Fibroblast of skin of abdomen (primary cell): ENCODE results near the gene CR1.
"Not testable (repeated sequence)": the region's sequence is repeated elsewhere in the genome, so short reads cannot be mapped to it uniquely, and the experiment has no call there.

ENCODE experiments used
- DNase-seq: peaks from one replicate; pipeline ENCODE4 v3.0.0-alpha.2; 2013

CR1 gene

DNA sequence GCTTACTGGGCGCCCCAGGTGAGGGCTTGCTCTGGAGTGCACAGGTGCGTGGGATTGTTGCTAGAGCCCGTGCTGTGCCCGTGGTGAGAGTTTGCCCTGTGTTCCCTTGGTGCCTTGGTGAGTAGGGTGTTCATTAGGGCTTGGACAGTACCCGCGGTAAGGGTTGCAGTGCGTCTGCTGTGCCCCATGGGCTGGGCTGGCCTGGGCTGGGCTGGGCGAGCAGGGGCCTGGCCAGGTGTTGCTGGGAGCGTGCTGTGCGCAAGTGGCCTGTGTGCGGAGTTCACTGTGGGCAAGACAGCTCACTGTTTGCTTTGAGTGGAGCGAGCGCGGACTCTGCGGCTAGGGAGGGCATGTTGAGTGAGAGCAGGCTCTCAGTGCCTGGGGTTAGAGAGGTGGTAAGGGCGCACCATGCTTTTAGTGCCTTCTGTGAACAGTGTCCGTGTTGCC is 149.7 kb downstream of the CR1 start:
- no peak for DNase-seq

DNA sequence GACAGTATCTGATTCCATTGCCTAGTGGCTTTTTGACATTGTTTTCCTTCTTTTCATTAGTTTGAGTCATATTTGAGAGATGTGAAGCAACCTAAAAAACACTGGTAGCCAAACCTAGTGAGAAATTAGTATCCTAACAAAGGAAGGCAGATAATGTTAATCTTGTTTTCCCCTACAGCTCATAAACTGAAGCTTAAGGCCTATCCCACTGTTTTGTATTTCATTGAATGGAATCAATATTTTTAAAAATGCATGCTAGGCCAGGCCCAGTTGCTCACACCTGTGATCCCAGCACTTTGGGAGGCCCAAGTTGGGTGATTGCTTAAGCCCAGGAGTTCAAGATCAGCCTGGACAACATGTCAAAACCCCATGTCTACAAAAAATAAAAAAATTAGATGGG is 150.2 kb downstream of the CR1 start:
- no peak for DNase-seq

DNA sequence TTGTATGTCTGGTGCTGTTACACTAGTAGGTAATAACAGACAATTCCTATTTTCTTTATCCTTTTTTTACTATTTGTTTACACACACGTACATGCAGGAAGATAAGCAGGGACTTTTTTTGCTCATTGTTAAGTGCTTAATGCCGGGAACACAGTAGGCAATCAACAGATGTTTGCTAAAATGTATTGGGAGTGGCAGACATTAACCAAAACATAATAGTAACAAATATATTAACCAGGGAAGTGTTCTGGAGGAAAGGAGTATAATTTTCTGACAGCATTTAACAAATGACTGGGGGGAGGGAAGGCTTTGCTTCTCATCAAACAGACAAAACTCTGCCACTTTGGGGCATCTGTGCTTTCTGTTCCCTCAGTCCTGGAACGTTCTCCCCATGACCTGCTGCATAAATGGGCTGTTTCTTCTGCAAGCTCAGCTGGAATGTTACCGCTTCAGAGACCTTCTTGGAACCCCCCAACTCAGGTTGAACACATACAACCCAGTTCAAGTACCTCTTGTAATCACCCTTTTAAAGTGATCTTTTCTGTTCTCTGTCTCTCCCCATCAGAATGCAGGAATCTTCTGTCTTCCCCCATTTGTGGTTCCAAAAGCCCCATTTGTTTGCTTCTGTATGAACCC is 151.1 kb downstream of the CR1 start:
- DNase-seq, result no peak

DNA sequence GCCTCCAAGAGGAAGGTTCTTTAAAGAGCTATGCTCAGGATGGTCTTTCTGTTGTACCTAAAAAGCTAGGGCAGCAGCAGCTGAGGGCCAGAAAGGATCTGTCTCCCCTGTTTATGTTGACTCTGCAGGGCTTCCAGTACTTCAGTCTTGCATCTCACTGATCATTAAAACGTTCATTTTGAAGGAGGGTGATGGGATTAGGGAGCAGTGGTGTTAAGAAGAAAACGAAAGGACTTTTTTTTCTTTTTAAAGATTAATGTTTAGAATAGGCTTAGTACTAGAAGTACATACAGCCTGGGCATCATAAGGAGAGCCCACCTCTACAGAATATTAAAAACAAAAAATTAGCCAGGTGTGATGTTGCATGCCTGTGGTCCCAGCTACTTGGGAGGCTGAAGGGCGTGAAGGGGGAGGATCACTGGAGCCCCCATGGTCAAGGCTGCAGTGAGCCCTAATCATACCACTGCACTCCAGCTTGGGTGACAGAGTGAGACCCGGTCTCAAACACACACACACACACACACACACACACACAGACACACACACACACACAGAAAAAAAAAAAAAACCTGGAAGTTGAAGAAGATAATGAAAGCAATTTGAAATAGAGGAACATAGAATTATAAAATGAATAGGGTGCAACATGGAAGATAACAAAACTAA is 151.8 kb downstream of the CR1 start:
- DNase-seq, result no peak

DNA sequence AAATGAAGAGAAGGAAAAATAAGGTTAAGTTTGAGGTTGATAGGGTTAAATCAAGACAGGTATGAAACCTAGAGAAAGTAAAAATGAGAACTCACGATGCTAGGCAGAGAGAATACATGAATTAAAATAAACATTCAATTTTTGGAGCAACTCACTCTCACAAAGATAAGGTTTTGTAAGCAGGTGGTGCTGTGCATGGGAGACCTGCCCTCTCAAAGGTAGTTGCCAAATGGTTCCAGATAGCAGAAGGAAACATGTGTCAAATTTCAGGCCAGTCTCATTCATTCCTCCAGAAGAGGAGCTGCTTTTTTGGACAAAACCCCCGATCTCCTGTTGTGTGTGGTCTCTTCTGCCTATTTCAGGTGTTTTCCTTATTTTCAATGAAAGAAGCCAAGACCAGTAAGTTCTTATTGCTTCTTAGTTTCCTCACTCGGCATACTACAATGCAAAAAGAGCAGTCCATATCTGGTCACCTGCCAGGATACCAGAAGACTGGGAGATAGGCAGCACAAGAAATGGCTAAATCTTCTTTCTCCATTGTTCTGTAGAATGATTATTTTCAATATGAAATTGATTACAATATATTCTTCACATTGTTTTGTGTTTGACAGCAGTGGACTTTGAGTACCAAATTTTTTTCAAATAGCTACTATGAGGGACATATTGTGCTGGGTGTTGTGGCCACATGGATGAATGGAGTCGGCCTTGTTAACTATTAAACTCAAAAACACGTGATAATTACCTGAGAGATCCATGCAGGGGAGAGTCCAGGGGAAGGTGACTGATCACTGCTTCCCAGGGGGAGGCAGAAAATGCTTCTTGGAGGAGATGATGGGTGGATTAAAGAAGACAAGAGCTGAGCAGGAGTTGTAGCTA is 152.6 kb downstream of the CR1 start:
- DNase-seq, result no peak

DNA sequence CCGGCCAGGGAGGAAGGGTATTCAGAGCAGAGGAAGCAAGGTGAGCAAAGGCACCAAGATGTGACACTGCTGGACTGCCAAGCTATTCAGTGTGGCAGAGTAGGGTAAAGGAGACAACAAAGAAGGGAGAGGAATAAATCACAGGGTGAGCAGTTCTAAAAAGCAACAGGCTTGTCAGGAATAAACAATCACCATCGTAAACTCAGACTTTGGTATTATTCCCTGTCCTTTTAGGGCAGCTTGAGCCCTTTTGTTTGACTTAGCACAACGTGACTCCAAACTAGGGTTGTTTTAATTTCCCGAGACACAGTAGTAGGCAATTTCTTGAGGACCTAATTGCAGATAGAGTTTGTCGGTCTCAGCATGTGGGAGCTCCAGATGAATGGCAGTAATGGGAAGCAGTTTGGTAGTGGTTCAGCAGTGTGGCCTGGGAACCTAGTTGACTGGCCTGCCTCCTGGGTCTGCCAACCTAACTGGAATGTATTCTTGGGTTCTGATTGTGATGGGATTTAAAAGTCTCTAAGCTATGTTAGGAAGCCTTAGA is 153.3 kb downstream of the CR1 start:
- no peak for DNase-seq

DNA sequence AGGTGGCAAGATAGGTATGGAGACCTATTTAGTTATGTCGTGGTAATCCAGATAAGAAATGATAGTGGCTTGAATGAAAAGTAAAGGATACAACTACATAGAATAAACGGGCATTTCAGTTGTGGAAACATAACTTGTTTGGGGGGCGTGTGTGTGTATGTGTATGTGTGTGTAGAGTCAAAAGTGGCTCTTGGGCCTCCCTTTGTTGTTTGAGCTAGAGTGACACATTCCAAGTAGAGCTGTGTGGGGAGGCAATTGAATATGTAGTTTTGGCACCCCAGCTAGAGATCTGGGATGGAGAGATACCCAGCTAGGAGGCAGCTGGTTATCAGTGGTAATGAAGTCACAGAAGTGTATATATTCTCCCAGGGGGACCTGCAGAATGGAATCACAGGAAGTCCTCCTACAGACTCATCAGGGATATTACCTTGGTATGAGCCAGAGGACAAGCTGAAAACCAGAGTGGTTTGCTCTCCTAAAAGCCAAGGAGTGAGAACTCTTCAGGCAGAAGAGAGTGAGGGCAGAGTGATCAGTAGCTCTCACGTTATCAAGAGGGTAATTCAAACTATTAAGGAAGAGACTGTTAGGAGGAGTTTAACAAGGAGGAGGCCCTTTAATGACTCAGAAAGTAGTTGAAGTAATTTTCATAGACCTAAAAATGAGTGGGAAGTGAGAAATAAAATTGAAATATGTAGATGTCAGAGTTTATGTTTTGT is 154.1 kb downstream of the CR1 start:
- no peak for DNase-seq

DNA sequence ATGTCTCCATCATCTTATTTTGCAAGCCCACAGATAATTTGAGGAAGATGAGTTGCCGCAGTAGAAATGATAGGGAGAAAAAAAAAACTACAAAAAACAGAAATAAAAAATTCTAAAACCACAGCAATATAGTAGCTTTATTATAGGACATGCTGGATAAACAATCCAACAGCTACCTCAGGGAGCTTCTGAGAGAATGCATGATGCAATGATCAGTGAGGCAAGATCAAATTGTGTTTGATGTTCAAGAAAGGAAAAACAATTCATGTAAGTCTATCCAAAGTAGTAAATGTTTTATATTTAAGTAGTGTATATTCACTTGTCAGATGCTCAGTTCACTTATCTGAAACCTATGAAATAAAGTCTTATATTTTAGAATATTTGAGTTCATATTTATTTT is 155.6 kb downstream of the CR1 start:
- DNase-seq, result no peak

DNA sequence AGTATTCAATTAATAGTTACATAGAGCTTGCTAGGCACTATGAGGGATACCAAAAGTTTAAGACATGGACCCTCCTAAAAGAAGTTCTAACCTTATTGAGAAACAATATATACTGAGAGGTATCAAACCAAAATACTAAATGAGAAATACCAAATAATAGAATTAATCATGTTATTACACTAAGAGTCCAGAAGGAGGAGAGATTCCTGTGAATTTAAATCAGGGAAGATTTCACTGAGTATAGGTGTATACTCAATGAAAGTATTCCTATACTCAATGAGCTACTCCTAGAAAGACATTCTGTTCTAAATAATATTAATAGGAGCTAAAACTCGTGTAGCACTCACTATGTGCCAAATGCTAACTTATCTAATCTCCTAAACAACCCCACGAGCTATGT is 158.4 kb downstream of the CR1 start:
- peak; percentile 9 for DNase-seq

DNA sequence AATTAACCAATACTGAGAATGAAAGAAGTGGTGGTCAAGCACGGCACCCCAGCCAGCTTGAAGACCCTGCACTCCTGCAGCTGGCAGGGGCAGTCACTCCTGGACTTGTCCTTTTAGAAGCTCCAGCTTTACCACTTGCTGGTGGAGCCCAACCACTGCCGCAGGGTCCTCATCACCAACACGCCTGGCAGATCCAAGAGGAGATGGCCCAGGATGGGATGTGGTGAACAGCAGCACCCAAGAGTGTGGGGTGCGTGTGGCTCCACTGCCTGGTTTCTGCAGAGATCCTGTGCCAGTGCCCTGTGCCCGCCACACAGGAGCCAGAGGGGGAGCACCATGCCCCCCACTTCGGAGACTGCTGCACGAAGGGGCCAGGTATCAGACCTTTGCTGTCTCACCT is 162.5 kb downstream of the CR1 start:
- DNase-seq, result no peak

DNA sequence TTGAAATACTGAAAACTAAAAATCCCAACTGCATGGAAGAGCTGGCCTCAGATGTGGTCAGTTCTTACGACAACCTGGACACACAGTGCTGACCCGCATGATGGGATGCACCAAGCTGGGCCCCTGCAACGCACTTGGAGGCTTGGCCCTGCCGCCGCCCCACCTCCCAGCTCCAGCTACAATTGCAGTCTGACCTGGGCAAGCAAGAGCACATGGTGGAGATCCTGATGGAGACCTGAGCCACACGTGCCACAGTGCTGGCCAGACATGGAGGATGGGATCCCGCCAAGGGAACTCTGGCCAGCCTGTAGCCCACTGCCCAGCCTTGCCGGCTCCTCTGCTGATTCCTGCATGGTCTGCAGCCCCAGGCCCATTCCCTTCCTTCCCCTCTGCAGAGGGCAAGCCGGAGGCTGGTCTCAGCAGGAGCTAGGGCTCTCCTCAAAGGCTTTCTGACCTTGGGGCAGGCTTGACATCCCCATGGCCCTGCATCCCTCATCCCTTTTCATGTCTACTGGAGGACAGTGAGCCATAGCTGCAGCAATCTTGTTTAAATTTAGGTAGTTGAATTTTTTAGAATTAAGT is 163.0 kb downstream of the CR1 start:
- DNase-seq, result no peak

DNA sequence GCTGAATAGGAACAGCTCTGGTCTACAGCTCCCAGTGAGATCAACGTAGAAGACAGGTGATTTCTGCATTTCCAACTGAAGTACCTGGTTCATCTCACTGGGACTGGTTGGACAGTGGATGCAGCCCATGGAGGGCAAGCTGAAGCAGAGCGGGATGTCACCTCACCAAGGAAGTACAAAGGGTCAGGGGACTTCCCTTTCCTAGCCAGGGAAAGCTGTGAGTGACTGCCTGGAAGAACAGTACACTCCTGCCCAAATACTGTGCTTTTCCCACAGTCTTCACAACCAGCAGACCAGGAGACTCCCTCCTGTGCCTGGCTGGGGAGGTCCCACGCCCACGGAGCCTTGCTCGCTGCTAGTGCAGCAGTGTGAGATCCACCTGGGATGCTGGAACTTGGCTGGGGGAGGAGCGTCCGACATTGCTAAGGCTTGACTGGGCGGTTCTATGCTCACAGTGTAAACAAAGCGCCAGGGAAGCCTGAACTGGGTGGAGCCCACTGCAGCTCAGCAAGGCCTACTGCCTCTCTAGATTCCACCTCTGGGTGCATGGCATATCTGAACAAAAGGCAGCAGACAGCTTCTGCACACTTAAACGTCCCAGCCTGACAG is 163.7 kb downstream of the CR1 start:
- no peak for DNase-seq

DNA sequence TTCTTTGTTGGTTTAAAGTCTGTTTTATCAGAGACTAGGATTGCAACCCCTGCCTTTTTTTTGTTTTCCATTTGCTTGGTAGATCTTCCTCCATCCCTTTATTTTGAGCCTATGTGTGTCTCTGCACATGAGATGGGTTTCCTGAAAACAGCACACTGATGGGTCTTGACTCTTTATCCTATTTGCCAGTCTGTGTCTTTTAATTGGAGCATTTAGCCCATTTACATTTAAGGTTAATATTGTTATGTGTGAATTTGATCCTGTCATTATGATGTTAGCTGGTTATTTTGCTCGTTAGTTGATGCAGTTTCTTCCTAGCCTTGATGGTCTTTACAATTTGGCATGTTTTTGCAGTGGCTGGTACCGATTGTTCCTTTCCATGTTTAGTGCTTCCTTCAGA is 165.5 kb downstream of the CR1 start:
- not testable (repeated sequence) for DNase-seq

DNA sequence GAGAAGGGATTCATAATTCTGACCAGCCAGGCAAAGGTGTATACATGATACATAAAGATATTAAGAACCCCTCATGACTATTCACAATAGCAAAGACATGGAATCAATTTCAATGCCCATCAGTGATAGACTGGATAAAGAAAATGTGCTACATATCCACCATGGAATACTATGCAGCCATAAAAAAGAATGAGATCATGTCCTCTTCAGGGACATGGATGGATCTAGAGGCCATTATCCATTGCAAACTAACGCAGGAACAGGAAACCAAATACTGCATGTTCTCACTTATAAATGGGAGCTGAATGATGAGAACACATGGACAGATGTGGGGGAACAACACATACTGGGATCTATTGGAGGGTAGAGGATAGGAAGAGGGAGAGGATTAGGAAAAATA is 170.4 kb downstream of the CR1 start:
- no peak for DNase-seq

DNA sequence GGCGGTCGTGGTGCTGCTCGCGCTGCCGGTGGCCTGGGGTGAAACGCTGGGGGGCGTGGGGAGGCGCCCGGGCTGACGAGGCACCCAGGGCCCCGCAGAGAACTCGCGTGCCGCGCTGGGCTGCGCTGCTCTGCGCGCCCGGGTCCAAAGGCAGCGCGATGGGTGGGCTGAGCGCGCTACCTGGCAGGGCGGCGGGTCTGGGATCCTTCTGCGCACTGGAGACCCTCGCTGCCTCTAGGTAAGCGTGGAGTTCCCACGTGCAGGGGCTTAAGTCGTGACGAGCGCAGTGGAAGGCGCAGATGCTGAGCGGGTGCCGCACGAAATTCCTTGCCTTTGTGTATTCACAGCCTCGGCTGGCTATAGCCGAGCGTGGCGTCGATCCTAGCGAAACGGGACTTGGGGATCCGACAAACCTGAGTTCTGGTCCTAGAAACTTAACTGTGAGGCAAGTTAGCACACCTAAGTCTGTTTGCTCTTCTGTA is 173.6 kb downstream of the CR1 start:
- no peak for DNase-seq

DNA sequence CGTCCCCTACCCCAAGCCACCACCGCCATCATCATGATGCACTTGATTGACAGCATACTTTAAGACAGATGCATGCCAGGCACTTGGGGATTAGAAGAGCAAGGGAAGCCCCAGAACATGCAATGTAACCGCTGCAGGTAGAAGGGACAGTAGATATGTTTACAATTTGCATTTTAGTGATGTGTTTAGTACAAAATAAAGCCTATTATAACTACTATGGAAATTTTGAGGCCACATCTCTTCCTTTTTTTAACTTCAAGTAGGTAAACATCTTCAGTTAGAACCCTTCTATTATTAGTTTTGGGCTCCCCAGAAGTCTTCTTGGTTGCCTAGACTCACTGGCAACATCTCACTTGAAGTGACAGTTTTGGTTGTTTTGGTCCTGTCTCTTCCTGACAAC is 174.2 kb downstream of the CR1 start:
- DNase-seq, result no peak

DNA sequence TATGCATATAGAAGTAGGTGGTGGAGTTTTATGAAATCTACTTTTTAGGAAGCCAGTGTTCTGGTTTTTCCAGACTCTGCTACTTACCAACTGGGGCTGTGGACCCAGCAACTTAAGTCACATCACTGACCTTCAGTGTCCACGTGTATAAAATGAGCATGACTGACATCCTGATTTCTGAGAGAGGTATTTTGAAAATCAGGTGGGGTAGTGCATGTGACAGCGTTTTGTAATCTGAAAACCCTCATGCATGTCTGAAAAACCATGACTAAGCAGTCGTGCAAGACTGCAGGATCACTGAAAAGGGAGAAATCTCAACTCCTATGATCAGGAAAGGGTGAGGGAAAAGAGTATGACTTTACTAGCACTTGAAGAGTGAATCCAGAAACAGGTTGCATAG is 175.0 kb downstream of the CR1 start:
- DNase-seq, result no peak

DNA sequence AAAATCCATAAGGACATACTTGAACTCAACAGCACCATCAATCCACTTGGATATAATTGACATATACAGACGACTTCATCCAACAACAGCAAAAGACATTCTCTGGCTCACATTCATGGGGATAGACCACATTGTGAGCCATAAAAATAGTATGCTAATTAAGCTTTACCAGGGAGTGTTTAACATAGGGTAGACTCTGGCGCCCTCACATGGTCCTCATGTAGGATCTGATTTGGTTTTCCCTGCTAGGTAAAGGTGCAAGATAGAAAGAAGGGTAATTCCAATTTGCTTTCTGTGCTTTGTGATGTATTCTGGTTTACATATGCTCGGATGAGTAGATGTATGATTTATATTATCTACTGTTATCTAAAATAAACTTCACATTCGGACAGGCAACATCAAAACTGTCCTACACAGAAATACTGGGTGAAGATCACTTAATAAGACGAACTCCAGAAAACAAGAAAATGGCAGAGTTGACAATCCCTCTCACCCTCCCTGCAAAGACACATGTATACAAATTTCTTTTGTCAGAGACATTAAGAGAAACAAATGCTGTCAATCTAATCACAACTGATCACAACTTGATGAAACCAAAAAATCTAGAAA is 176.7 kb downstream of the CR1 start:
- DNase-seq, result peak; percentile 76

DNA sequence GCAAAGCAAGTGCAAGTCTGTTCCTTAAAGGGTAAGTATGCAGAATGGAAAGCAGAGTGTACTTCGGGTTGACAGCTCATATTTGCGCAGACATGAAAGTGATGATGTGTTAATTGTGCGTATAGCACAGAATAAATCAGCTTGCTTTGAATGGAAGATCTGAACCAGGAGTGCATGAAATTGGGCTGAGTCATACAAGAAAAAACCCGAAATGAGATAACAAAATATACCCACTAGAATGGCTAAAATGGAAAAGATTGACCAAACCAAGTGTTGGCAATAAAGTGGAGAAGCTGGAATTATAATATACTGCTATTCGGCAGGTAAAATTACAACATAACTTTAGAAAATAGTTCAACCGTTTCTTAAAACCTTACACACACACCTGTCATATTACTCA is 177.4 kb downstream of the CR1 start:
- peak; percentile 18 for DNase-seq

DNA sequence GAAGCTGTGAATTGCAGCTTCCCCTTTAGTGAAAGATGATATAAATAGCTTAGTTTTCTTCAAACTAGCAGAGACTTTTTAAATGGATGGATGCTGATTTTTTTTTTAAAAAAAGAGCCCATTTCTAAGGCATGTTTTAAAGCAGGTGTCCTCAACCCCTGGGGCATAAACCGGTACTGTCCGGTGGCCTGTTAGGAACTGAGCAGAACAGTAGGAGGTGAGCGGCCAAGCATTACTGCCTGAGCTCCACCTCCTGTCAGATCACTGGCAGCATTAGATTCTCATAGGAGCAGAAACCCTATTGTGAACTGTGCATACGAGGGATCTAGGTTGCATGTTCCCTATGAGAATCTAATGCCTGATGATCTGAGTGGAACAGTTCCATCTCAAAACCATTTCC is 180.2 kb downstream of the CR1 start:
- DNase-seq, result no peak
